Endothelial cell of umbilical vein (primary cell): Measurements from ENCODE around the gene ACER3. TPM values are rescaled to one million over a fixed set of nuclear protein-coding genes. Genes with fewer than 3 reads are reported as not detected.

Experiments
- BruUV-seq: library from RNA; stranded (reverse); fragments of 400-500 nt; replicated peaks from 2 replicates; lab custom pipeline; 2021; lab: Mats Ljungman, UMichigan
- CTCF ChIA-PET: fragments of 300-600, 350-600 bp; sonication (Branson Sonifier 250); formaldehyde crosslinking; loops from one replicate; lab custom pipeline; 2021; ENCODE audit warnings: antibody characterized with exemption, inconsistent platforms; lab: Charles Lee
- POLR2A ChIA-PET: fragments of 300-600, 350-600 bp; sonication (Branson Sonifier 250); formaldehyde crosslinking; loops from one replicate; lab custom pipeline; 2021; ENCODE audit warnings: antibody characterized with exemption, inconsistent platforms; lab: Charles Lee
- DNase-seq: peaks from one replicate; pipeline ENCODE4 v3.0.0-alpha.2; 2011; ENCODE audit warnings: low read depth, low spot score
- FAIRE-seq: peaks from 2 replicates; lab custom pipeline; 2011; peaks lifted over from hg19 to GRCh38; lab: Jason Lieb, UNC
- H2AFZ ChIP-seq: 2 replicates; pipeline ENCODE4 v1.6.0; 2012; ENCODE audit warnings: low read depth, low read length, control low read depth, inconsistent platforms
- H3K27ac ChIP-seq: 2 replicates; pipeline ENCODE4 v1.5.1; 2011; ENCODE audit warnings: low read depth, mild to moderate bottlenecking, control low read depth, low read length, moderate library complexity; ENCODE audit not compliant: insufficient read depth
- H3K27me3 ChIP-seq, 2 experiments: 2 replicates each; pipeline versions ENCODE4 v1.6.0 to v1.6.1; 2011; ENCODE audit warnings: low read length in 2 of 2, mixed read lengths in 1 of 2; ENCODE audit not compliant: control insufficient read depth in 2 of 2, insufficient read depth in 2 of 2
- H3K36me3 ChIP-seq, 2 experiments: 2 replicates in 1 of 2; 3 replicates in 1 of 2; pipeline ENCODE4 v1.5.1; 2011; ENCODE audit warnings: low read length in 2 of 2, mild to moderate bottlenecking in 1 of 2, moderate library complexity in 1 of 2; ENCODE audit not compliant: control insufficient read depth in 2 of 2, insufficient read depth in 2 of 2; ENCODE audit errors: extremely low read depth in 1 of 2
- H3K4me1 ChIP-seq: 3 replicates; pipeline ENCODE4 v1.5.1; 2011; ENCODE audit warnings: mild to moderate bottlenecking, low read length; ENCODE audit not compliant: control insufficient read depth, insufficient read depth; ENCODE audit errors: extremely low read depth
- H3K4me2 ChIP-seq: 2 replicates; pipeline ENCODE4 v1.6.1; 2011; ENCODE audit warnings: low read length, control low read depth, mixed read lengths; ENCODE audit not compliant: insufficient read depth
- H3K4me3 ChIP-seq, 3 experiments: fragments of 200-600 bp in 1 of 3; sonication (generic), shearing (Covaris generic) in 1 of 3; replicated peaks in 1 of 3; 2 replicates each; pipeline ENCODE4 v1.5.1; 2011 to 2016; ENCODE audit warnings: control low read depth in 3 of 3, low read length in 3 of 3, mild to moderate bottlenecking in 2 of 3, inconsistent platforms in 1 of 3, low read depth in 1 of 3, moderate library complexity in 1 of 3; ENCODE audit not compliant: insufficient read depth in 1 of 3
- H3K79me2 ChIP-seq: 2 replicates; pipeline ENCODE4 v1.6.0; 2012; ENCODE audit warnings: low read length, inconsistent platforms; ENCODE audit not compliant: control insufficient read depth, insufficient read depth
- H3K9ac ChIP-seq: replicated peaks from 2 replicates; pipeline ENCODE3; 2011; ENCODE audit warnings: low read length, control low read depth; ENCODE audit not compliant: insufficient read depth; ENCODE audit errors: extremely low read depth
- H3K9me1 ChIP-seq: replicated peaks from 3 replicates; pipeline ENCODE4 v1.6.0; 2011; ENCODE audit warnings: mild to moderate bottlenecking, low read length; ENCODE audit not compliant: control insufficient read depth, insufficient read depth; ENCODE audit errors: extremely low read depth
- H3K9me3 ChIP-seq: replicated peaks from 2 replicates; pipeline ENCODE4 v1.5.1; 2012; ENCODE audit warnings: low read length, inconsistent platforms; ENCODE audit not compliant: control insufficient read depth, insufficient read depth
- H4K20me1 ChIP-seq: replicated peaks from 2 replicates; pipeline ENCODE3; 2011; ENCODE audit warnings: mild to moderate bottlenecking, low read length; ENCODE audit not compliant: control insufficient read depth, insufficient read depth; ENCODE audit errors: extremely low read depth
- CTCF ChIP-seq, 2 donors: IDR thresholded peaks; 1 replicate in 1 of 2; 2 replicates in 1 of 2; pipeline ENCODE4 v1.5.1; 2011; ENCODE audit warnings: low read length in 2 of 2, mild to moderate bottlenecking in 2 of 2, moderate library complexity in 2 of 2, control low read depth in 1 of 2, inconsistent platforms in 1 of 2, low read depth in 1 of 2; ENCODE audit not compliant: insufficient read depth in 1 of 2; ENCODE audit errors: extremely low read depth in 1 of 2
- EZH2 ChIP-seq: IDR thresholded peaks from 2 replicates; pipeline ENCODE4 v1.6.1; 2012; ENCODE audit warnings: borderline replicate concordance, low read depth, mild to moderate bottlenecking, moderate library complexity, low read length, inconsistent platforms; ENCODE audit not compliant: severe bottlenecking
- FOS ChIP-seq: IDR thresholded peaks from 2 replicates; pipeline ENCODE4 v1.6.1; 2011; ENCODE audit warnings: mild to moderate bottlenecking, low read length, moderate library complexity, borderline replicate concordance; ENCODE audit not compliant: insufficient read depth
- GATA2 ChIP-seq: IDR thresholded peaks from 2 replicates; pipeline ENCODE4 v1.7.0; 2011; ENCODE audit warnings: low read depth, mild to moderate bottlenecking, moderate library complexity, mixed read lengths, low read length; ENCODE audit not compliant: insufficient read length, insufficient read depth
- JUN ChIP-seq: IDR thresholded peaks from 2 replicates; pipeline ENCODE4 v1.6.1; 2011; ENCODE audit warnings: borderline replicate concordance, low read depth; ENCODE audit not compliant: insufficient read length, insufficient read depth
- MYC ChIP-seq: IDR thresholded peaks from one replicate; pipeline ENCODE4 v1.6.1; 2011; ENCODE audit warnings: mild to moderate bottlenecking, low read depth, low read length
- POLR2A ChIP-seq: IDR thresholded peaks from 2 replicates; pipeline ENCODE4 v1.6.1; 2012; ENCODE audit warnings: low read depth, mild to moderate bottlenecking, control low read depth, low read length
- POLR2AphosphoS5 ChIP-seq: IDR thresholded peaks from 2 replicates; pipeline ENCODE4 v1.6.1; 2012; ENCODE audit warnings: low read depth, mild to moderate bottlenecking, control low read depth, low read length, moderate library complexity; ENCODE audit not compliant: insufficient read depth
- dilution Hi-C: fragments of 300-500 bp; cut with MboI; formaldehyde crosslinking; loops from one replicate; pipeline ENCODE4 v1.15.0; 2019; ENCODE audit warnings: low sequenced_read_pairs; ENCODE audit not compliant: extremely low pct_ligation_motif_present
- intact Hi-C: fragments of 100-400 bp; cut with micrococcal nuclease; formaldehyde crosslinking; loops from one replicate; pipeline ENCODE4 v1.10.0; 2022
- polyA plus RNA-seq, 4 experiments: library from polyadenylated mRNA; depleted of rRNA in 3 of 4; stranded (reverse) in 3 of 4; unstranded in 1 of 4; fragments of >200 nt; gene quantifications; 2 replicates each; pipeline versions ENCODE4 v1.2.1 to v1.2.3, GENCODE V29; 2011 to 2012; ENCODE audit warnings: missing spikeins in 1 of 4
- total RNA-seq: library from RNA; stranded (reverse); gene quantifications from 2 replicates; pipeline ENCODE4 v1.2.3, GENCODE V29; 2021
- TF ChIP-seq, protein P1 (sequence below): IDR thresholded peaks from 2 replicates; pipeline ENCODE4 v1.6.1; 2011; ENCODE audit not compliant: insufficient read depth, insufficient read length

Gene ACER3
- total and polyA plus RNA-seq, 2 donors (not counting 3 experiments of a cell fraction or from before 2014, with no cell fraction given): 9.9 to 31.6 TPM

GRCh38 chr11:77063861-77064260 is 203.1 kb downstream of the ACER3 start:
- ChIA-PET CTCF (interaction anchor here (2.0 to 6.4 kb wide), 6 partner anchors 11 to 38 kb away, joined by 7 to 148 read pairs (median 16); no protein-coding TSS in a partner anchor), POLR2A (no interaction called here)
- FAIRE-seq: no peak
- TF ChIP-seq MYC (no peak), POLR2A (no peak), GATA2 (no peak), JUN (no peak), EZH2 (no peak), FOS (no peak), POLR2AphosphoS5 (no peak), CTCF (IDR thresholded peaks at IDR 0.05; ENCODE audit: extremely low read depth in 1 of 2, insufficient read depth in 1 of 2, low read depth in 1 of 2, low read length in 2 of 2) (no peak)
- TF ChIP-seq, protein P1, sequence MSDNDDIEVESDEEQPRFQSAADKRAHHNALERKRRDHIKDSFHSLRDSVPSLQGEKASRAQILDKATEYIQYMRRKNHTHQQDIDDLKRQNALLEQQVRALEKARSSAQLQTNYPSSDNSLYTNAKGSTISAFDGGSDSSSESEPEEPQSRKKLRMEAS: no peak
- BruUV-seq: no TSS peak
- Histone ChIP-seq H3K27ac (no peak overlapping the region), H3K79me2 (no peaks in the 10 kb centered on the region), H3K9me3 (no peaks in the 10 kb centered on the region), H3K4me3 (no peak overlapping the region), H3K27me3 (peaks cover 4 to 9% of the 10 kb centered on the region in 2 experiments), H3K4me2 (no peak overlapping the region), H3K9ac (no peak overlapping the region), H4K20me1 (no peaks in the 10 kb centered on the region), H3K36me3 (no peaks in the 10 kb centered on the region), H3K9me1 (no peaks in the 10 kb centered on the region), H3K4me1 (peaks cover 11% of the 10 kb centered on the region), H2AFZ (no peak overlapping the region)
- no peak for DNase-seq
- intact Hi-C loops: no loop called here
- dilution Hi-C loops: no loop called here
